DND-41 (cell line): ENCODE results near the gene MINAR1.

Experiments
- EZH2 ChIP-seq: IDR thresholded peaks from 3 replicates; pipeline ENCODE4 v1.6.1; 2012; ENCODE audit warnings: borderline replicate concordance, low read depth, mild to moderate bottlenecking, moderate library complexity, low read length, inconsistent platforms; ENCODE audit not compliant: severe bottlenecking
- TF ChIP-seq, protein P1 (sequence below): IDR thresholded peaks from 2 replicates; pipeline ENCODE4 v1.5.1; 2012; ENCODE audit warnings: borderline replicate concordance, low read length, moderate library complexity, mild to moderate bottlenecking; ENCODE audit not compliant: poor library complexity, severe bottlenecking; ENCODE audit errors: extremely low read depth

DNA sequence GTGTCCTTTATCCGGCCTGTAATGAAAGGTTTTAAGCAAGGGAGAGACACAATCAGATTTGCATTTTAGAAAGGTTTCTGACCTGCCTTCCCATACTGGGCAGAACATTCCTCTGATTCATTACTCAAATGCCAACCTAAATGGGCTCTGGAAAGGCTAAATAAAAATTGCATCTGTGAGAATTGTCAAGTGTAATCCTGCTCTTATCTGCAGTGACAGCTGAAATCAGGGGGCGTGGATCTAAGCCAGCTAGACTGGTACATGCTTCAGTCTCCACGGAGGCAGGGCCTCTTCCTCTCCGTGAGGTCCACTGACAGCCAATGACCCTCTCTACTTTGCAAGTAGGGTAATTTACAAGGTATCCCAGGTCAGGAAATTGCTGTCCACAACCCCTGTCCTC is 32.5 kb upstream of the MINAR1 start:
- TF ChIP-seq, protein P1, sequence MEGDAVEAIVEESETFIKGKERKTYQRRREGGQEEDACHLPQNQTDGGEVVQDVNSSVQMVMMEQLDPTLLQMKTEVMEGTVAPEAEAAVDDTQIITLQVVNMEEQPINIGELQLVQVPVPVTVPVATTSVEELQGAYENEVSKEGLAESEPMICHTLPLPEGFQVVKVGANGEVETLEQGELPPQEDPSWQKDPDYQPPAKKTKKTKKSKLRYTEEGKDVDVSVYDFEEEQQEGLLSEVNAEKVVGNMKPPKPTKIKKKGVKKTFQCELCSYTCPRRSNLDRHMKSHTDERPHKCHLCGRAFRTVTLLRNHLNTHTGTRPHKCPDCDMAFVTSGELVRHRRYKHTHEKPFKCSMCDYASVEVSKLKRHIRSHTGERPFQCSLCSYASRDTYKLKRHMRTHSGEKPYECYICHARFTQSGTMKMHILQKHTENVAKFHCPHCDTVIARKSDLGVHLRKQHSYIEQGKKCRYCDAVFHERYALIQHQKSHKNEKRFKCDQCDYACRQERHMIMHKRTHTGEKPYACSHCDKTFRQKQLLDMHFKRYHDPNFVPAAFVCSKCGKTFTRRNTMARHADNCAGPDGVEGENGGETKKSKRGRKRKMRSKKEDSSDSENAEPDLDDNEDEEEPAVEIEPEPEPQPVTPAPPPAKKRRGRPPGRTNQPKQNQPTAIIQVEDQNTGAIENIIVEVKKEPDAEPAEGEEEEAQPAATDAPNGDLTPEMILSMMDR, result no peak
- TF ChIP-seq EZH2, result no peak
